HuH-7.5 (cell line): ENCODE measurements around the gene BMPR1B.
"Not testable (repeated sequence)": the region's sequence is repeated elsewhere in the genome, so short reads cannot be mapped to it uniquely, and the experiment has no call there.

Source experiments
- DNase-seq: peaks from one replicate; pipeline ENCODE4 v3.0.0; 2011; ENCODE audit warnings: low spot score

The BMPR1B gene

GRCh38 chr4:95038791-95039190 lies 281.0 kb downstream of the BMPR1B start:
- DNase-seq, result no peak

GRCh38 chr4:95044324-95044837 lies 286.6 kb downstream of the BMPR1B start:
- no peak for DNase-seq

GRCh38 chr4:95045429-95045828 lies 287.7 kb downstream of the BMPR1B start:
- no peak for DNase-seq

- DNase-seq, result no peak
Measured at GRCh38 chr4:95048296-95048695, 290.5 kb downstream of the BMPR1B start.

GRCh38 chr4:95049551-95050233 lies 291.9 kb downstream of the BMPR1B start:
- DNase-seq, result no peak

GRCh38 chr4:95050980-95051701 lies 293.4 kb downstream of the BMPR1B start:
- no peak for DNase-seq

GRCh38 chr4:95051702-95052020 lies 293.9 kb downstream of the BMPR1B start:
- no peak for DNase-seq

- no peak for DNase-seq
Measured at GRCh38 chr4:95058991-95059390, 301.2 kb downstream of the BMPR1B start.

- no peak for DNase-seq
Measured at GRCh38 chr4:95059663-95060062, 301.9 kb downstream of the BMPR1B start.

- DNase-seq, result no peak
Measured at GRCh38 chr4:95061220-95061619, 303.5 kb downstream of the BMPR1B start.

GRCh38 chr4:95061801-95062200 lies 304.0 kb downstream of the BMPR1B start:
- DNase-seq, result not testable (repeated sequence)

GRCh38 chr4:95066050-95066449 lies 308.3 kb downstream of the BMPR1B start:
- DNase-seq, result no peak

GRCh38 chr4:95068401-95068800 lies 310.6 kb downstream of the BMPR1B start:
- no peak for DNase-seq

GRCh38 chr4:95068818-95069478 lies 311.2 kb downstream of the BMPR1B start:
- DNase-seq, result no peak

GRCh38 chr4:95071851-95072250 lies 314.1 kb downstream of the BMPR1B start:
- DNase-seq, result no peak

- DNase-seq, result no peak
Measured at GRCh38 chr4:95073646-95074045, 315.9 kb downstream of the BMPR1B start.

- DNase-seq, result no peak
Measured at GRCh38 chr4:95077864-95078263, 320.1 kb downstream of the BMPR1B start.

GRCh38 chr4:95080969-95081368 lies 323.2 kb downstream of the BMPR1B start:
- DNase-seq, result no peak

- DNase-seq, result no peak
Measured at GRCh38 chr4:95084584-95084983, 326.8 kb downstream of the BMPR1B start.

GRCh38 chr4:95085124-95085833 lies 327.5 kb downstream of the BMPR1B start:
- no peak for DNase-seq

- DNase-seq, result no peak
Measured at GRCh38 chr4:95086551-95086950, 328.8 kb downstream of the BMPR1B start.

- DNase-seq, result no peak
Measured at GRCh38 chr4:95087657-95088455, 330.1 kb downstream of the BMPR1B start.
